Psoas muscle (tissue), 8 donors: ENCODE measurements around the gene UBQLNL. TPM values are rescaled to one million over a fixed set of nuclear protein-coding genes. Genes with fewer than 3 reads are reported as not detected.

Experiments used
- ATAC-seq, 4 donors: fragments of 200-7000 bp; cut with Tn5 transposase; one replicate each; pipeline ENCODE4 v1.9.1; 2020; ENCODE audit warnings: moderate library complexity in 3 of 4, mild to moderate bottlenecking in 2 of 4
- DNase-seq, 2 donors: peaks; one replicate each; pipeline ENCODE4 v3.0.0-alpha.2; 2020
- H3K27ac ChIP-seq: fragments of 200-600 bp; one replicate; pipeline ENCODE4 v1.8.0; 2022
- H3K27me3 ChIP-seq, 3 donors: fragments of 200-600 bp in 1 of 3; one replicate each; pipeline versions ENCODE4 v1.6.1 to v1.8.0; 2013 to 2022; ENCODE audit warnings: low read length in 2 of 3, mild to moderate bottlenecking in 2 of 3, moderate library complexity in 1 of 3; ENCODE audit not compliant: insufficient read depth in 3 of 3
- H3K36me3 ChIP-seq, 2 donors: fragments of 200-600 bp in 1 of 2; one replicate each; pipeline versions ENCODE4 v1.6.1 to v1.8.0; 2013 to 2022; ENCODE audit warnings: low read depth in 1 of 2, mild to moderate bottlenecking in 1 of 2, moderate library complexity in 1 of 2; ENCODE audit not compliant: insufficient read depth in 1 of 2
- H3K4me1 ChIP-seq: fragments of 200-600 bp; one replicate; pipeline ENCODE4 v1.8.0; 2022
- H3K4me3 ChIP-seq: fragments of 200-600 bp; one replicate; pipeline ENCODE4 v1.8.0; 2022; ENCODE audit warnings: mild to moderate bottlenecking
- H3K9me3 ChIP-seq: fragments of 200-600 bp; one replicate; pipeline ENCODE4 v1.8.0; 2022
- CTCF ChIP-seq: fragments of 200-600 bp; IDR thresholded peaks from one replicate; pipeline ENCODE4 v1.8.0; 2022; ENCODE audit warnings: antibody characterized with exemption
- WGBS, 3 donors: extraction: QIAGEN DNeasy Blood & Tissue Kit; methylation state at CpG; one replicate each; pipeline versions ENCODE4 v1.1.6 to v1.1.7; 2013; 5-methylcytosine and 5-hydroxymethylcytosine counted together
- intact Hi-C, 2 donors: fragments of 100-400 bp; cut with DNase I; formaldehyde crosslinking; loops; one replicate each; pipeline versions ENCODE4 v1.11.0 to v1.14.2; 2022
- polyA plus RNA-seq, 3 donors: library from polyadenylated mRNA; stranded (reverse); fragments of 200-250 nt; gene quantifications; one replicate each; pipeline ENCODE4 v1.2.3, GENCODE V29; 2013
- total RNA-seq, 4 donors: library from RNA; stranded (reverse); fragmentation: NEBNext Ultra II Directional in 2 of 4; extraction: Animal tissue kit (Norgen Biotek cat#: 25700) in 2 of 4; gene quantifications; one replicate each; pipeline versions ENCODE4 v1.2.1 to v1.2.4, GENCODE V29; 2021 to 2023
- donor health status: healthy with polysubstance abuse.
- donor health status: DM: no; HTN: no; CAD: no; lungs with moderate emphysema.
- donor health status: Bipolar disorder and iron deficiency.
- donor health status: healthy.
- donor health status: DM: yes; HTN: yes; CAD: no.
- donor health status: DM: no; HTN: no; CAD: no.
- donor health status: DM: no; HTN: no; CAD: no.
- donor health status: DM: yes; HTN: yes; CAD: no.

The UBQLNL gene
- total and polyA plus RNA-seq, 7 donors = 0.01 to 0.04 TPM; not detected in 5

- Histone ChIP-seq H3K4me3 (no peak overlapping the region), H3K9me3 (no peaks in the 10 kb centered on the region), H3K27me3 (no peaks in the 10 kb centered on the region), H3K4me1 (no peaks in the 10 kb centered on the region), H3K27ac (no peak overlapping the region), H3K36me3 (no peaks in the 10 kb centered on the region)
- intact Hi-C loops = no loop called here
- ATAC-seq (no peak), DNase-seq (no peak)
- 85 to 97% (median 86%) methylated on average over 5 of the region's 5 CpGs for WGBS, 3 donors
- no peak for TF ChIP-seq CTCF
Measured at GRCh38 chr11:5527716-5528115, 11.2 kb upstream of the UBQLNL start.

- Histone ChIP-seq H3K36me3 (no peaks in the 10 kb centered on the region), H3K9me3 (no peaks in the 10 kb centered on the region), H3K4me3 (no peak overlapping the region), H3K27me3 (no peaks in the 10 kb centered on the region), H3K4me1 (no peaks in the 10 kb centered on the region), H3K27ac (no peak overlapping the region)
- intact Hi-C loops = no loop called here
- DNase-seq (no peak), ATAC-seq (no peak)
- WGBS, 3 donors = 29 to 44% (median 36%) methylated on average over 3 of the region's 3 CpGs
- TF ChIP-seq CTCF = no peak
Measured at GRCh38 chr11:5524756-5525155, 8.3 kb upstream of the UBQLNL start.

GRCh38 chr11:5522308-5522707, 5.8 kb upstream of the UBQLNL start:
- H3K27me3 ChIP-seq = no peaks in the 10 kb centered on the region
- no peak overlapping the region for H3K4me3 ChIP-seq
- H3K9me3 ChIP-seq = no peaks in the 10 kb centered on the region
- H3K27ac ChIP-seq = no peak overlapping the region
- H3K36me3 ChIP-seq = no peaks in the 10 kb centered on the region
- intact Hi-C loops = no loop called here
- DNase-seq (no peak), ATAC-seq (no peak)
- no peaks in the 10 kb centered on the region for H3K4me1 ChIP-seq
- TF ChIP-seq CTCF = no peak
- WGBS, 3 donors = 89 to 91% (median 90%) methylated on average over 2 of the region's 2 CpGs

- Histone ChIP-seq H3K9me3 (no peaks in the 10 kb centered on the region), H3K36me3 (no peaks in the 10 kb centered on the region), H3K27ac (no peak overlapping the region), H3K4me1 (no peaks in the 10 kb centered on the region), H3K4me3 (no peak overlapping the region), H3K27me3 (no peaks in the 10 kb centered on the region)
- no peak for TF ChIP-seq CTCF
- ATAC-seq = no peak
- intact Hi-C loops = no loop called here
- no peak for DNase-seq
- WGBS, 3 donors = 92 to 94% (median 93%) methylated on average over 4 of the region's 4 CpGs
Measured at GRCh38 chr11:5521540-5521939, 5.0 kb upstream of the UBQLNL start.

- DNase-seq (no peak), ATAC-seq (no peak)
- Histone ChIP-seq H3K27me3 (no peaks in the 10 kb centered on the region), H3K9me3 (no peaks in the 10 kb centered on the region), H3K27ac (no peak overlapping the region), H3K4me1 (no peaks in the 10 kb centered on the region), H3K36me3 (no peaks in the 10 kb centered on the region), H3K4me3 (no peak overlapping the region)
- intact Hi-C loops = no loop called here
- no peak for TF ChIP-seq CTCF
Measured at GRCh38 chr11:5514841-5515240, 1.7 kb downstream of the UBQLNL start.
